ENCODE measurements around the gene BGLAP.

Gene BGLAP

DNA sequence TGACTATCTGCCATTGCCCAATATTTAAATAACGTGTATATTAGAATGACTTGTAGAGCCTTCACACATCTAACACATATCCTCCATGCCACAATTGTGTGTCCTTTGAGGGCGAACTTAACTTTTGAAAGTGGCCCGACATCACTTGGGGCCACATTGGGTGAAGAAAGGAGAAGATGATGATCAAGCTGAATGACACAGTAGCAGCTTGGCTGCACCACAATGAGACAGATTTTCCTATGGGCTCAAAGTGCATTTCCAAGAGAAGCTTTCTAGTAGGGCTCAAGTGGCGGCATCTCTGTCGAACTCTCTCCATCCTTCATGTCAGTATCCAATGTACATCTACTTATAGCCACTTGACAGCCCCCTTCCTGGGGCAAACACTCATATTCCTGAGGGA lies 3.7 kb upstream of the BGLAP start:
- no peak overlapping the region for H3K27ac ChIP-seq
- TF ChIP-seq, protein P1, sequence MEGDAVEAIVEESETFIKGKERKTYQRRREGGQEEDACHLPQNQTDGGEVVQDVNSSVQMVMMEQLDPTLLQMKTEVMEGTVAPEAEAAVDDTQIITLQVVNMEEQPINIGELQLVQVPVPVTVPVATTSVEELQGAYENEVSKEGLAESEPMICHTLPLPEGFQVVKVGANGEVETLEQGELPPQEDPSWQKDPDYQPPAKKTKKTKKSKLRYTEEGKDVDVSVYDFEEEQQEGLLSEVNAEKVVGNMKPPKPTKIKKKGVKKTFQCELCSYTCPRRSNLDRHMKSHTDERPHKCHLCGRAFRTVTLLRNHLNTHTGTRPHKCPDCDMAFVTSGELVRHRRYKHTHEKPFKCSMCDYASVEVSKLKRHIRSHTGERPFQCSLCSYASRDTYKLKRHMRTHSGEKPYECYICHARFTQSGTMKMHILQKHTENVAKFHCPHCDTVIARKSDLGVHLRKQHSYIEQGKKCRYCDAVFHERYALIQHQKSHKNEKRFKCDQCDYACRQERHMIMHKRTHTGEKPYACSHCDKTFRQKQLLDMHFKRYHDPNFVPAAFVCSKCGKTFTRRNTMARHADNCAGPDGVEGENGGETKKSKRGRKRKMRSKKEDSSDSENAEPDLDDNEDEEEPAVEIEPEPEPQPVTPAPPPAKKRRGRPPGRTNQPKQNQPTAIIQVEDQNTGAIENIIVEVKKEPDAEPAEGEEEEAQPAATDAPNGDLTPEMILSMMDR (conservative IDR thresholded peaks at IDR 0.05): no peak

DNA sequence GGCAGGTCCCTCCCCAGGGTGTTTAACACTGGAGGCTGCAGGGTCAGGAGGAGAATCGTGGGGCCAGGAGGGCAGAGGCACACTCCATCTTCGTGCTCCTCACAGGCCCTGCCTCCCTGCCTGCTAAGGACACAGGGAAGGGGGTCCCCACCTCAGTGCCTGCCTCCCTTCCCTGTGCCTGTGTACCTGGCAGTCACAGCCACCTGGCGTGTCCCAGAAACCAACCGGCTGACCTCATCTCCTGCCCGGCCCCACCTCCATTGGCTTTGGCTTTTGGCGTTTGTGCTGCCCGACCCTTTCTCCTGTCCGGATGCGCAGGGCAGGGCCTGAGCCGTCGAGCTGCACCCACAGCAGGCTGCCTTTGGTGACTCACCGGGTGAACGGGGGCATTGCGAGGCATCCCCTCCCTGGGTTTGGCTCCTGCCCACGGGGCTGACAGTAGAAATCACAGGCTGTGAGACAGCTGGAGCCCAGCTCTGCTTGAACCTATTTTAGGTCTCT lies 623 bp upstream of the BGLAP start:
- TF ChIP-seq, protein P1 (conservative IDR thresholded peaks at IDR 0.05): no peak
- no peak overlapping the region for H3K27ac ChIP-seq

DNA sequence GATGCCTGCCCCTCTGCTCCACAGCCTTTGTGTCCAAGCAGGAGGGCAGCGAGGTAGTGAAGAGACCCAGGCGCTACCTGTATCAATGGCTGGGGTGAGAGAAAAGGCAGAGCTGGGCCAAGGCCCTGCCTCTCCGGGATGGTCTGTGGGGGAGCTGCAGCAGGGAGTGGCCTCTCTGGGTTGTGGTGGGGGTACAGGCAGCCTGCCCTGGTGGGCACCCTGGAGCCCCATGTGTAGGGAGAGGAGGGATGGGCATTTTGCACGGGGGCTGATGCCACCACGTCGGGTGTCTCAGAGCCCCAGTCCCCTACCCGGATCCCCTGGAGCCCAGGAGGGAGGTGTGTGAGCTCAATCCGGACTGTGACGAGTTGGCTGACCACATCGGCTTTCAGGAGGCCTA lies 754 bp downstream of the BGLAP start:
- TF ChIP-seq, protein P1 (conservative IDR thresholded peaks at IDR 0.05): no peak

DNA sequence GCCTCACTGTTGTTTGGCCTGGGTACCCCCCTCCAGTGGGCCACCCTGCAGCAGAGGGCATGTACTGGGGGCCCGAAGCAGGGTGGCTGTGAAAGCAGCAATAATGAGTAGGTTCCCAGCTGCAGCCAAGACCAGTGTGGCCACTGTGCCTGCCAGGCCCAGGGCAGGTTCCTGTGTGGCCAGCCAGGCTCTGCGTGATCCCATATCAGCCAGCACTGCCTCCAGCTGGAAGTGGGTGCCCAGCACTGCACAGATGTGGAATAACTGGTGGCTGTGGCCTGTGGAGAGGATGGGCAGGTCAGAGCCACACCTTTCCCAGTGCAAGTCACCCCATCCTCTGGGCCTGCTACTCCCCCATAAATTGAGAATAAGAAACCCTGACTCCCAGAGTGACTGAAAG lies 2.1 kb downstream of the BGLAP start:
- H3K27ac ChIP-seq: no peak overlapping the region
- TF ChIP-seq, protein P1 (conservative IDR thresholded peaks at IDR 0.05): no peak

More for the DNA sequence above, 754 bp downstream of the BGLAP start:
- no peak overlapping the region for H3K27ac ChIP-seq

DNA sequence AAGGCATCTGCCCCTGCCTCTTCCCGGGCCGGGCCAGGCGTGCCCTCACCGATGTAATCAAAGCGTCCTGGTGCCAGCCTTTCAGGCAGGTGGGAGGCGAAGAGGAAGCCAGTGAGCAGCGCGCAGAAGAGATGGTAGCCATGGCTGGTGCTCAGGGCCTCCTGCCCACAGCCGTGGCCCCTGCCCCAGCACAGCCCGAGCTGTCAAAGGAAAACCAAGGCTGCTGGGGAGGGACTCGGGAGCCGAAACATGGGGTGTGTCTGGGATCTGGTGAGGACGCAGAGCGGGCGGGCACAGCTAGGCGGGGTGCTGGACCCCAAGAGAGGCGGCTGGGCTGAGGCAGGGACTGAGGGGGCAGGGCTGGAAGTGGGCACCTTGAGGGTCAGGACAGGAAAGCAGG lies 2.7 kb downstream of the BGLAP start:
- TF ChIP-seq, protein P1 (conservative IDR thresholded peaks at IDR 0.05): no peak

DNA sequence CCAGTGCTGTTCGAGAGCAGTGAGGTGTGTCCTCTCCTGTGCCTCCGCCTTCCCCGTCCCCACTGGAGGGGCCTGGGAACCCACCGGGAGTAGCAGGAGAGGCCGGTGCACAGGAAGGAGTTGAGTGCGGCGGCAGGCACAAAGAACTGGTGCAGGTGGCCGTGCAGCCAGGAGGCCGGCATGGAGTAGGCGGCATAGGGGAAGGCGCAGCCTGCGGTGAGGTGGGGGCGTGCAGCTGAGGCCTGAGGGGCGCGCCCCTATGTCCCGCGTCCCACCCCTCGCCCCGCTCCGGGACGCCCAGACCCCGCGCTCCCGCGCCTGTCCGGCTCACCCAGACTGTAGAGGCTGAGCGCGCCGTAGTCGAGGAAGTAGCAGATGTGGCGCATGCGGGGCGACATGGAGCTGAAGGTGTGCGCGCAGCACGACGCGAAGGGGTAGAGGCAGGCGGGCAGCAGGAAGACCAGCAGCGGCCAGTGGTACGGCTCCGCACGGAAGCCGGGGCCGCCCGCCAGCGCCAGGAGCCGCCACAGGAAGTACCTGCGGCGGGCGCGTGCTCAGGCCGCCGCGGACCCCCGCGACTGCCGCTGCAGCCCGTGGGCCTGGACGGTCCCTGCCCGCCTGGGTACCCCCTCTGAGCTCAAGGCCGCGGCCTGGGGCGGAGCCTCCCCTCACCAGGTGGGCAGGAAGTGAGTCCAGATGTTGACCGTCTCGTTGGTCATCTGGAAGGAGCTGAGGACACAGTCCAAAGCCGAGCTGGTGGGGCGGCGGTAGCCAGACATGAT lies 3.7 kb downstream of the BGLAP start:
- H3K27ac ChIP-seq: peak overlapping the region; percentile 40; the same call in 1 of the 2 replicates
- TF ChIP-seq, protein P1 (conservative IDR thresholded peaks at IDR 0.05): no peak

More for the DNA sequence above, 2.7 kb downstream of the BGLAP start:
- H3K27ac ChIP-seq: no peak overlapping the region

DNA sequence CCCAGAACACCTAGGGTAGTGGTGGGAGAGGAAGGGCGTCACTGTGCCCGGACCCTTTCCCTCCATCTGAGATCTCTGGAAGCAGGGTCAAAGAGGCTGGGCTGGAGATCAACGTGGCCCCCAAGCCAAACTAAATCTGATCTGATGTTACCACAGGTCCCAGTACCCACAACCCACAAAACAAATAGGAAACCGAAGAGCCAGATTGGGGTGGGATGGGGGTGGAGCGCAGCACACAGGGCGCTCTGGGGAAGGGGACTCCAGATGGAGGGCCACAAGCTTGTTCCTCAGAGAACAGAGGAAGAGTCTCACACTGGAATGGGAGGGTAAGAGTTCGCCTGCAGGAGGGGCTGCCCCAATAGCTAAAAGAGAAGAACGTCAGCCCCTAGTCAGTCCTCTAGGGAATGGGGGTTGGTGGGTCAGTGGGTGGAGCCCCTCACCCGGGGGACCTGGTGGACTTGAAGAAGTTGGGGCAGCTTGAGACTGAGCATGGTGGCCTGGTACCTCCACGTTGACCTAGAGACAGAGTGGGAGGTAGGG lies 4.3 kb downstream of the BGLAP start:
- TF ChIP-seq, protein P1 (conservative IDR thresholded peaks at IDR 0.05): no peak
- H3K27ac ChIP-seq: peak overlapping the region; percentile 40; the same call in 1 of the 2 replicates

Measured in VCaP (cell line).